ENCODE results near the gene SOHLH1.

Gene SOHLH1

DNA sequence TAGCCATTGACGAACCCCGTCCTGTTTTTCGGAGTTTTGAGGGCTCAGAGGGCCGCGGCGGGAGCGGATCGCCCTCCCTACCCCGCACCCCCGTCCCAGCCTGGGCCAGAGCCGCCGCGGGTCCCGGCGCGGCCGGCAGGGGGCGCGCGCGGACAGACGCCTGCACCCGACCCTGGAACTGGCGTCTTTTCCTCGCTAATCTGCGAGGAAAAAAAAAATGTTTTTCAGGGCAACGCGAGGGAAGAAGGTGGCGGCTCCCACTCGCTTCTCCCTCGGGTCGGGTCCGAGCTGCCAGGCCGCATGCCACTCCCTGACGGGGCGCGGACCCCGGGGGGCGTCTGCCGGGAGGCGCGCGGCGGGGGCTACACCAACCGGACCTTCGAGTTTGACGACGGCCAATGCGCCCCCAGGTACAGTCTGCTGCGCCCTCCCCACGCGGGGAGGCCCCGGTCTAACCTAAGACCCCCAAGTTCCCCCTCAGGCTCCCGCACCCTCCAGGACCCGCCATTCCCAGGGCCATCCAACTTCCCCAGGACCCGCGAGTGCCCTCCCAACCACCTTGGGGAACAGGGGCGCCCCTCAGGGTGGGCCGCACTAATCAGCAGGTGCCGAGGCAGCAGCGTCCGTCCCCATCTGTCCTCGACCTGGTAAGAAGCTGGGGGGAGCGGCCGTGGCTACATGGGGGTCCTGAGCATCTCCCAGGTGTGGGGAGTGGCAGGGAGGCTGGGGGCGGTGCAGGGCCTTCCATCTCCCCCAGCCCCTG is 2.9 kb upstream of the SOHLH1 start, which contains the start of gene KCNT1:
Gene KCNT1 (plus strand): TSS at position 227 of the 763 bp plus-strand sequence. CDS start 74 bp downstream, at position 301.
- peak; percentile 32 for DNase-seq (ENCODE audit: low read depth)

DNA sequence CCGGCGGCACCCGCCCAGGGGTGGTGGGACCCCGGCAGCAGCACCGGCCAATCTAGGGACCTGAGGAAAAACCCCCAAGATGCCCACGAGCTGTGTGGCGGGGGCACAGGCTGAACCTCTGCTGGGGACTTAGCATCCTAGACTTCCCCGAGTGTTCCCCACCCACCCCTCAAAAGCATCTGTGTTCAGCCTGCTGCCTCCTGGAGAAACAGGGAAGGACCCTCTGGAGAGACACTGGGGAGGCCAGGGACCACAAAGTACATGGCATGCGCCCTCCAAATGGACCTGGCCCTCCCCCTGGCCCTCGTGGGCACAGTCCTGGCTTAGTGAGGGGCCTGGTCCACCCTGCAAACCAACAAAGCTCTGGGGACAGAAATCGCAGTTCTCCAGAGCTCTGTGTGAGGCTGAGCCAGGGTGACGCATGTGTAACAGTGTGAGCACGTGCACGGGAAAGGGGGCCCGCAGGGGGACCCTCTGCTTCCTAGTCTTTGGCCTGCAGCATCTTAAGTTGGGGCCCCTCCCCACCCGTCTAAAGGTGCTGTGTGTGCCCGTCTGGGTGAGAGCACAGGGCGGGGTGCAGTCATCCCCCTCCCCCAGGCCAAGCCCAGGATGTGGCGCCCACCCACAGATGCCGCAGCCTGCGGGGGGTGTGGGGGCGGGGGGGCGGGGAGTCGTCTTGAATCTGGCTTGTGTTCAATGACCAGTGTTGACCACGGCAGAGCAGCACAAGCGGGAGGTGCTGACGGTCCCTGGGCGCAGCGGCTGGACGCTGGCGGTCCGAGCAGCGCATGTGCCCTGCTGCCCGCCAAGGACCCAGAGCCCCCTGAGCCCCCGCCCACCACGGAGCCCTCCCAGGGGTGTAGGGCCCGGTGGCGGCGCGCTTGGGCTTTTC is 2.0 kb upstream of the SOHLH1 start:
- DNase-seq (ENCODE audit: low read depth), result no peak

DNA sequence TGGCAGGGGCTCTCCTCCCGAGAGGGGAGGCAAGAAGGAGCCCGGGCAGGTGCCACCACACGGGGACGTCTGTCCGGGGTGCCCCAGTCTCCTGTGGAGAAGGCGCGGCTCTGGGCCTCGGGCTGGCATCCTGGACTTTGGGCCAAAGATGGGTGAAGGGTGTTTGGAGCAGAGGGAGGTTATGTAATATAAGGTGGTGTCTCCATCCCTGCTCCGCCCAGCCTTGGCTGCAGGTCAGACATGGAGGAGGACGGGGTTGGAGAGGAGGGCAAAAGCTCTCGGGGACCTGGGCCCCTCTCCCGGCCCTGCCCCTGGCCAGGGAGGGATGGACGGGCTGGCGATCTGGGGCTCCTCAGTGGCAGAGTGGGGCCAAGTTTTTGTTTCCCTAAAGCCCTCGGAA is 1.2 kb upstream of the SOHLH1 start:
- no peak for DNase-seq (ENCODE audit: low read depth)

DNA sequence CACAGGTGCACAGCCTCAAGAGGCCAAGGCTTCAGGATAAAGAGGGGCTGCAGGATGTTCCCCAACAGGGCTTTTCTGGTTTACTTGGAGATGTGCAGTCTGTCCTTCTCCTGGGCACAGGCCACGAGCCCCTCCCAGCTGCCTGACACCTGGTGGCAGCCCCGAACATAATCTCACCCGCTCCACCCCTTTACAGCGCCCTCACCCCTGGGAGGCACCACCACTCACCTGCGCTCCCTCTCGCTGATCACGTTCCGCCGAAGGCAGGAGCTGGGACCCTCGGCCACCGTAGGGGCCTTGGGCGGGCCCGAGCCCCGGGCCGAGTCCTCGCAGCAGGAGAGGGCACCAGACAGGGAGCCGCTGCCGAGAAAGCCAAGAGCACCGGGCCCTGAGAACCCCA is 514 bp downstream of the SOHLH1 start:
- no peak for DNase-seq (ENCODE audit: low read depth)

DNA sequence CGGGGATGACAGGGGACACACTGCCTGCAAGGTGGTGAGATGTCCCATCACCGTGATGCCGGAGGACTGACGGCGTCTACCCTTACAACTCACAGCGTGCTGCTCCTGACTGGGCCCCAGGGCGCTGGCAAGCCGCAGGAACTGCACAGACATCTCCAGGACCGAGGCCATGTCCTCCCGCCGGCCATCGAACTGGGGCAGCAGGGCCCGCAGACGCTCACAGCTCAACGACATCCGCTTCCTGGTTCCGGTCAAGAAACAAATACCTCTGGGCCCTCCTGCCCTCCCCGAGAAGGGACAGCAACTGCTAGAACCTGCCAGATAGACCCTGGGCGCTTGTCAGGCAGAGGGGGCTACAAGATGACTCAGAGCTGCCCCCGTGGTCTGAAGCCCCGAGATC is 1.0 kb downstream of the SOHLH1 start:
- DNase-seq (ENCODE audit: low read depth), result no peak

DNA sequence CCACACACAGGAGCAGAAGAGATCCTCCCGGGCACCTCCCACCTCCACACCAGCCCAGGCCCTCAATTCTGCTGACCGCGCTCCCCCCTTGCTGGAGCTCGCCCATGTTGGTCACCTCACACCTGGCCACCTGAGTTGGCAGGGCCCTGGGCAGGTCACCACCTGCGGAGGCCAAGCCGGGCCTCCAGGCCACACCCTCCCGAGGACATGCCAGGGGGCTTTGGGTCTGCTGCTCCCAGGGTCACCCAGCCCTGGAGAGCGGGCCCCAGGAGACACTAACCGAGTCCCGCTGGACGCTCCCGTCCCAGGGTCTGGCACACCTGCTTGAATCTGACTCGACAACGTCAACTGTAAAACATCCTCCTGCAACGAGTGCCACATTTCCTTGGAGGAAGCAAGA is 2.1 kb downstream of the SOHLH1 start:
- DNase-seq (ENCODE audit: low read depth), result no peak

DNA sequence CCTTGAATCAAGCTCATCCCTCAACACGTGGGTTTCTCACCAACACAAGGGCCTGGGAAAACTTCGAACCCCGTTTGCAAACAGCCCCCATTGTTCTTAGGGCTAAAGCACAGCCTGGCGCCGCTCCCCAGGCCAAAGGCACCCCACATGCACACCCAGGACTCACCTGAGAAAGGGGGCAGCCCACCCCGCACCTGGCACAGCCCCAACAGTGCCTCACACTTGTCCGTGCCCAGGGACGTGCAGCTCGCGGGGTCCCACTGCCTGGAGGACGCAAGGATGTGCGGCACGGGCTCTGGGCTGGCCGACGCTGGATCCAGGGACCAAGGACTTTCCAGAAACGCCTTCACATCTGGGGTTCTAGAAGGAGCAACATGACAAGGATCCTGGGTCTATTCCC is 2.8 kb downstream of the SOHLH1 start:
- DNase-seq (ENCODE audit: low read depth), result no peak

DNA sequence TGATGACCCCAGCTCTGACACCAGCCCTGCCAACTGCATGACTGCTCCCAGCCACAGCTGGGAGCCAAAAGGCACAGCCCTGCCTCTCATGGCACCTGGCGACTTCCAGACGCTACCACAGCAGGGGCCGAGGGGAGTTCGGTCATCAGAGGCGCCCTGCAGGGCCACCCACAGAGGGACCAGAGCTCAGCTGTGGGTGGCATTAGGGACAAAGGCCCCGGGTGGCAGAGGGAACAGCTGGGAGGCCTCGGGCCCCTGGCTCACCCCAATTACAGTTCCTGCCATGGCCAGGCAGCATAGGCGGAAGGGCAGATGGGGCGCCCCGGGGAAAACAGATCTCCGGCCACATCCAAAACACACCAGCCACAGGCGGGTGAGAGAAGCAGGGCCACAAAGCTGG is 3.6 kb downstream of the SOHLH1 start:
- no peak for DNase-seq (ENCODE audit: low read depth)

DNA sequence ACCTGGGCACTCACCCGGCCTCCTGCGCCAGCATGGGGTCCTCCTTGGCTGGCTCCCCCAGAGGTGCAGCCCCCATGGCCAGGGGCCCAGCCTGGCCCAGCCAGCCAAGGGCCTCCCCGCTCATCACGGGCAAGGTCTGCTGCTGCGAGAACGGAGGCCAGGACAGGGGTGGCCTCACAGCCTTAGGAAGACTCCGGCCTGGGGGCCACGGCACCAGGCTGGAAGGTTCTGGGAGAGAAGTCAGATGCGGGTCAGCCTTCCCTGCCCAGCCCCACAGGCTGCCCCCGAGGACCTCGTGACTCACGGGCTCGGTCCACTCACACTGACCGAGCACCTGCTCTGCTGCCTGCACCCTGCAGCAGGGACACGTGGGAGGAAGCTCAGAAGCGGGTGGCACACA is 4.2 kb downstream of the SOHLH1 start:
- DNase-seq (ENCODE audit: low read depth), result no peak

DNA sequence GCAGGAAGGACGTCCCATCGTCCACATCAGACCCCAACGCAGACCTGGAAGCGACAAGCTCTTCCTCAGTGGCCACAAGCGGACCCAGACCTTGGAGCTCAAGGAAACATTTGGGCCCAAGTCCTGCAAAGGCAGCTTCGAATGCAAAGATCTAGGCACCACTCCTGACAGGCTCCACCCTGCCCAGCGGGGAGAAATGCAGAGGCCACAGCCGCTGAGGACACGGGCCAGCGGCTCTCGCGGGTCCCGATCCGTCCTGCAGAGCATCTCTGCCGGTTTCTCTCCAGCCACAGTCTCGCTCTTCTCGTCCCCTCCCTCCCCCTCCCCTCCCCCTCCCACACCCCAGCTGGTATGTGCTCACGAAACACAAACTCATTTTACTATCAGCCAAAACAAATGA is 4.9 kb downstream of the SOHLH1 start:
- no peak for DNase-seq (ENCODE audit: low read depth)

DNA sequence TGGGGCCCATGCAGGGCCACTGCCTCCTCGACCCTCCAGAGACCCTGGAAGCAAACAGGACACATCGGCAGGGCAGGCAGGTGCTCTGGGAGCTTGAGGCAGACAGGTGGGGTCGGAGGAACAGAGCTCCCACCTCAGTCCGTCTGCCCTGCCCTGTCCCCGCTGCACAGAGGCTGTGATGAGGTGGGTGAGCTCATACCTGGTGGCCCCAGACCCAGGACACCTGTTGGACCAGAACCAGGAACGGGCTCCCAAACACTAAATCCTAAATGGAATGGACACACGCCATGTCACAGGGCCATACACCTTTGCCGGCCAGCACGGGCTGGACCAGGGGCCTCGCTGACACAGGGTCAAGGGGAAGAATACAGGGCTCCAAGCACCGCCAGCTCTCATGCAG is 5.5 kb downstream of the SOHLH1 start:
- no peak for DNase-seq (ENCODE audit: low read depth)

DNA sequence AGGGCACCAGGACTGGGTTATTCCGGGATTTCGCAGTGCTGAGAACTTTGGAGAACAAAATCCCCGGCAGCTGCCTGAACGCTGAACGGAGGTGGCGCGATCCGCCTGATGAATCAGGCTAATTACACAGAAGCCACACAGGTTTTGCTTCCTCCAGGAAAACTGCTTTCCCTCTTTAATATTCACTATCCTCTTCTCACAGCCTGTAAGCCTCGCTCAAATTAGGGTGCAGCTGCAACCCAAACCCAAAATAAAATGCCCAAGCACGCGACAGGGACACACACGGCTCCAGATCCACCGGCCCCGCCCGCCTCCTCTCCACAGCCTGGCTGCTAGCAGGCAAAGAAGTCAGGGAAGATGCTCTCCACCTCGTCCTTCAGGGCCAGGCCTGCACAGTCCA is 6.0 kb downstream of the SOHLH1 start:
- DNase-seq (ENCODE audit: low read depth), result no peak

DNA sequence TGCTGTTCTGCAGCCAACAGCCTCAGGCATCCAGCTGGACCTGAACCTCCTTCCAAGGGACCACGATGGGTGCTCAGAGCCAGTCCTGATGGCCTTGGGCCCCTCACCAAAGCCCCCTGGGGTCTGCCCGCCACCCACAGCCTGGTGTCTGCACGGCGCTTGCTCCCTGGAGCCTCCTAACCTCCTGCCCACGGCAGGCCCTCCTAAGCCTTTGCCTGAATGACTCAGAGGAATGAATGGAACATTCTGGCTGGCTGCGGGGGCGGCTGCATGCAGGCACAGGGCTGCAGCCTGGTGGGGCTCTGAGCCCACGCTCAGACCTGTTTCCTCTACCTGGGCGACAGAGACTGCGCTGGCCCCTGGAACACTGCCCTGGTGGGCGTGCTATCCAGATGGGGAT is 6.9 kb downstream of the SOHLH1 start:
- no peak for DNase-seq (ENCODE audit: low read depth)

DNA sequence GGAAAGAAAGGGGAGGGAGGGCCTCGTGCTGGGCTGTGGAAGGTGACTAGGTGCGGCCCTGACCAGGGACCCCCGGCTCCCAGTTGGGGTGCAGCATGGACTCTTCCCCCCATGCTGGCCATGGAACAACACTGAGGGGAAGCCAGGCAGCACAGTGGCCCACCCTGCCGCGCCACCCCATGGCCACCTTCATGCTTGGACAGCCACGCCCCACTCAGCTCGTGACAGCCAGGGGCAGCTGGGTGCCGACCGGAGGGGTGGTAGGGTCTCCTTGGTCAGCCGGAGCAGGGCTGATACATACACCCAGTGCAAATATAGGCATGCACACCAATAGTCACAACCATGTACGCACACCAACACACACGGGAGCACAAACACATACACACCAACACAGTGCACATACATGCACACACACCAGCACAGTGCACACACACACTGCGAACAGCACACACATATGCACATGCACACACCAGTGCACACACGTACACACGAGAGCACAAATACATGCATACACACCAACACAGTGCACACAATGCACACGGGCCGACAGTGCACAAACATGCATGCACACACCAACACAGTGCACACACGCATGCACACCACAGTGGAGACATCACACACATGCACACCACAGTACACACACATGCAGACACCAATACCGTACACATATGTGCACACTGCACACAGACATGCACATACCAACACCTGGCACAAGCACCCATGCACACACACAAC is 8.3 kb downstream of the SOHLH1 start:
- DNase-seq (ENCODE audit: low read depth), result no peak

DNA sequence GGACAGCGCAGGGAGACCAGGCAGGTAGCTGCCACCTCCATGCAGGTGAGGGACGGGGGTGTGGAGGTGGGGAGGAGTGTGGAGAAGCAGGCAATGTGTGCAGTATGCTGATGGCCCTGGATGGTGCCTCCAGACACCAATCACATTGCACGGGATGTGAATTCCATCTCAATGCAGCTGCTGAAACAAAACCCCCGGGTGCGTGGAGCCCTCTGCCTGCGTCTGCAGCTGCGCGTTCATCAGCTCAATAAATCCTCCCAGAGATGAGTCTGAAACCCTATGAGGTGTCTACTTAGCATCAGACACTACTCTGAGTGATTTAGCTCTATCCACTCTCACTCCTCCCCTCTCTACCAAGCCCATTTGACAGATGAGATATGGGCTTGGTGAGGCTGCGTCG is 10.3 kb downstream of the SOHLH1 start:
- no peak for DNase-seq (ENCODE audit: low read depth)

DNA sequence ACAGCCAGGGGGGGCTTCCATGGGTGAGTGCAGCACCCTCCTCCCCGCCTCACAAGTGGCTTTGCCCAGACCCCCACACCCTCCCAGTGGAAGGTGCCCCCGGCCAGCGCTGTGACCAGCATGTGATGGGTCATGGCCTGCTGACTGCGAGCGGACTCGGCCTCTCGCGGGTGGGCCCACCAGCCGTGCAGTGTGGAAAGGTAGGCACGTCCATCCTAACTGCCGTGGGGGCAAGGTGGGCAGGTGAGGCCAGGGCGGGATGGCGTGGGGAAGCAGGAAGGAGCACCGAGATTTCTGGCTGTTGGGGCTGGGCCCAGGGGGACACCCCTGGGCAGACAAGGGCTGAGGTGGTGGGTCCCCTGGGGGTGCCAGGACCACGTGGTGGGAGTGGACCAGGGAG is 12.1 kb downstream of the SOHLH1 start:
- no peak for DNase-seq (ENCODE audit: low read depth)

DNA sequence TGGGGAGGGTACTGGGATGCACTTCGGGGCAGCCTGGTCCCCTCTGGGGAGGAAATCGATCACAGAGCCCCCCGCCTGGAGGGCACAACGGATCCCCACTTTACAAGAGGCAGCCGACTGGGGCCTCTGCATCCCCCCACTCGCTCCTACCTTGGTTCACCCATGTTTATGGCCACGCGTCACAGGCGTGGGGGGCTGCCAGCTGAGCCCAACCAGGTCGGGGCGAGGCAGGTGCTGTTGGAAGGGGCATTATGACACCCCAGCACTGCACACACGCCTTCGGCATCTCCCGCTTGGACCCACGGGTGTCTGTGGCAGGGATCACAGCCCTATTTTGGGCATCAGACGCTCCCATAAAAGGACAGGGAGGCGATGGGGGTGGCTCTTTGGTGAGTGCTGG is 14.6 kb downstream of the SOHLH1 start:
- no peak for DNase-seq (ENCODE audit: low read depth)

DNA sequence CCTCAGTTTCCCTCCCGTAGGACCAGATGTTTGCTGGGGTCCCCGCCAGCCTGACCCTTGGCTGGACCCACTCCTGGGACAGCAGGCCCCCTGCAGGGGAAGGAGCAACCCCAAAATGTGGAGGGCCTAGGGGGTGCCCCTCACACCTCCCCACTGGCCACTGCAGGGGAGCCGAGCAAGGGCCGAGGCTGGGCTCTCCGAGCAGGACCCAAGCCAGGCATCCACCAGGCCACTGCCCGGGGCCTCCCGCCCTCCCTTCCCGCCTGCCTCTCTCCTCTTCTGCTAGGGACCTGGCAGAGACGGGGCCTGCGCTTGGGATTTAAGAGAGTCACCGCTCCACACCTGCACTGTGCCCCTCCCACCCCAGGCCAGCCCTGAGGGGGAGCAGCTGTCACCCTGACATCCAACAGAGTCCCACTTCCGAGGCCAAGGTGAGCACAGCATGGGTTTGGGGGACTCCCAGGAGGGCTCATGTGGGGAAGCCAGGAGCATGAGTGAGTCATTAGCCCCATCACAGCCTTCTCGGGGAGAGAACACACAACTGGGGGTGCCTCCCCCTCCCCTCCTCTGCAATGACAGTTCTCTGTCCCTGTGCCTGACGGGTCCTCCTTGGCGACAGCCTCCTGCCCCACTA is 15.8 kb downstream of the SOHLH1 start:
- DNase-seq (ENCODE audit: low read depth), result no peak

DNA sequence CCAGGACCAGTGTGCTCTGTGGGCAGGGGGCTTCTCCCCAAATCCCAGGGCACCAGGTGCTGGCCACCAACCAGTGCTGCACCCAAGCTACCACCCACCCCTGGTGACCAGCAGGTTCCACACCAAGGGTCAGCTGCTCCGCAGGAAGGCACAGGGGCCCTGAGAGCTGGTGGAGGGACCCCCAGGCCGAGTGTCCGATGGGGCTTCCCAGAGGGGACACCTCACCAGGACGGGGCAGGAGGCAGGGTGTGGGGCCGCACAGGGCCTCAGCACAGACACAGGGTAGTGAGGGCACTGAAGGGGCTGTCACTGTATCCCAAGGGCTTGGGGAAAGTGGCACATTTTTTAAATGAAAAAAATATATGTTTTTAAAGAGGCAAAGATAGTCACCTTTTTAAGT is 18.1 kb downstream of the SOHLH1 start:
- DNase-seq (ENCODE audit: low read depth), result no peak

DNA sequence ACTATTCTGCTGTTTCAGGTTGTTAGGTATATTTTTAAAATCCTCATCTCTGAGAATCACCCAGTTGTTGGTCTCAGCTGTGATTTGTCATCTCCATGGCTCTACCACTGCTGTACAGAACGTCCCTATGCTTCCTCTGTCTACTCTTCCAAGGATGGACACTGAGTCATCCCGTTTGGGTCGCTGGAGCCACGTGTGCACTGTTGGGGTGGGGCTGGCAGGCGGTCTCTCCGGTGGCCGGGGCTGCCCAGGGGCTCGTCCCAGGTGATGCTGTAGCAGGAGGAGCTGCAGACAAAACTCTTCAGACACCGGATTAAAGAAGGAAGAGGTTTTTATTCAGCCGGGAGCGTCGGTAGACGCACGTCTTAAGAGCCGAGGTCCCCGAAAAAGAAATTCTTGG is 19.2 kb downstream of the SOHLH1 start:
- DNase-seq (ENCODE audit: low read depth), result no peak

DNA sequence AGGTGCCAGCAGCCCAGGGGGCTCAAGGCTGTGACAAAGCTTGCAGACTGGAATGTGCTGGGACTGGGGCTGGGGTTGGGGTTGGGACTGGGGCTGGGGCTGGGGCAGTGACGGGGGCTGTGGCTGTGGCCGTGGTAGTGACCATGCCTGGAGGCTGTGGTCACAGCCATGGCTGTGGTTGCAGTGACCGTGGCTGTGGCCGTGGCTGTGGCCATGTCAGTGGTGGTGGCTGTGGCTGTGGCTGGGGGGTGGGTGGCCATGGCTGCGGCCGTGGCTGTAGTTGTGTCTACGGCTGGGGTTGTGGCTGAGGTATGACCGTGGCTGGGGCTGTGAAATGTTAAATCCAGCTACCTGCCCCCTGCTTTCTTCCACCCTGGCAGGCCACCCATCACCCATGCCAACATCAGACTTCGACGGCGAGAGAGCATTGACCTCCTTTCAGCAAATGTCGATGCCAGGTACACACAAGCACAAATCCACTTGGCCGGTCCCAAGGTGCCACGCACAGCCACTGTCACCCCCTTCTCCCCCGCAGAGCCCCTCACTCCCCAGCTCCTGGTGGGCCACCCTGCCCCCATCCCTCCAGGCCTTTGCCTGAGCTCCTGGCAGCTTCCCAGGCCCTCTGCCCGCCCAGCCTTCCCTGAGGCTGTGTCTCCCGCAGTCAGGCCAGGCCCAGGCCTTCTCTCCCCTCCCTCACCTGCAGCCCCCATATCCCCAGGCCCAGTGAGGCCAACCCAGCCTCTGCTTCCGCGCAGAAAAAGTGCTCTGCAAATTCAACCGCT is 20.9 kb downstream of the SOHLH1 start:
- DNase-seq (ENCODE audit: low read depth), result no peak

Measured in CMK (cell line).